Measurements from ENCODE around the gene RBM22. TPM values are rescaled to one million over a fixed set of nuclear protein-coding genes. Genes with fewer than 3 reads are reported as not detected.

The RBM22 gene
- total RNA-seq, 1 experiment from 2014 or later: 53.4 TPM

- Mint-ChIP-seq H3K27me3 (ENCODE audit: unreplicated experiment) (peaks cover 43% of the 10 kb centered on the region), H3K9me3 (ENCODE audit: low read depth, unreplicated experiment) (no peaks in the 10 kb centered on the region), H3K4me3 (ENCODE audit: low read depth, unreplicated experiment) (no peak overlapping the region), H3K36me3 (ENCODE audit: insufficient read depth, unreplicated experiment) (peaks cover 4% of the 10 kb centered on the region), H3K4me1 (ENCODE audit: low read depth, unreplicated experiment) (no peaks in the 10 kb centered on the region), H3K27ac (ENCODE audit: unreplicated experiment) (no peak overlapping the region)
- CTCF ChIA-PET: no interaction called here
- TF ChIP-seq CTCF (IDR thresholded peaks at IDR 0.05; ENCODE audit: unreplicated experiment): no peak
- intact Hi-C loops (cut with micrococcal nuclease; ENCODE audit: unreplicated experiment): no loop called here
- no TSS peak for BruUV-seq (replicated peaks)
- DNase-seq: no peak
Measured at GRCh38 chr5:150651382-150651781, 49.5 kb downstream of the RBM22 start.

- BruUV-seq (replicated peaks): no TSS peak
- Mint-ChIP-seq H3K4me1 (ENCODE audit: low read depth, unreplicated experiment) (no peaks in the 10 kb centered on the region), H3K9me3 (ENCODE audit: low read depth, unreplicated experiment) (no peaks in the 10 kb centered on the region), H3K4me3 (ENCODE audit: low read depth, unreplicated experiment) (no peak overlapping the region), H3K36me3 (ENCODE audit: insufficient read depth, unreplicated experiment) (peaks cover 4% of the 10 kb centered on the region), H3K27me3 (ENCODE audit: unreplicated experiment) (peaks cover 43% of the 10 kb centered on the region), H3K27ac (ENCODE audit: unreplicated experiment) (no peak overlapping the region)
- TF ChIP-seq CTCF (IDR thresholded peaks at IDR 0.05; ENCODE audit: unreplicated experiment): no peak
- intact Hi-C loops (cut with micrococcal nuclease; ENCODE audit: unreplicated experiment): no loop called here
- no peak for DNase-seq
- CTCF ChIA-PET: interaction anchor here (1.1 kb wide), 1 partner anchor 10 kb away, joined by 4 read pairs; the partner anchor contains the start of gene SYNPO
Measured at GRCh38 chr5:150650021-150651006, 50.5 kb downstream of the RBM22 start.

GRCh38 chr5:150649108-150650020 is 51.5 kb downstream of the RBM22 start:
- Mint-ChIP-seq H3K9me3 (ENCODE audit: low read depth, unreplicated experiment) (no peaks in the 10 kb centered on the region), H3K36me3 (ENCODE audit: insufficient read depth, unreplicated experiment) (peaks cover 4% of the 10 kb centered on the region), H3K27me3 (ENCODE audit: unreplicated experiment) (peaks cover 43% of the 10 kb centered on the region), H3K4me1 (ENCODE audit: low read depth, unreplicated experiment) (no peaks in the 10 kb centered on the region), H3K27ac (ENCODE audit: unreplicated experiment) (no peak overlapping the region), H3K4me3 (ENCODE audit: low read depth, unreplicated experiment) (no peak overlapping the region)
- no peak for DNase-seq
- CTCF ChIA-PET: interaction anchor here (1.1 kb wide), 1 partner anchor 9 kb away, joined by 4 read pairs; the partner anchor contains the start of gene SYNPO
- intact Hi-C loops (cut with micrococcal nuclease; ENCODE audit: unreplicated experiment): no loop called here
- TF ChIP-seq CTCF (IDR thresholded peaks at IDR 0.05; ENCODE audit: unreplicated experiment): no peak
- no TSS peak for BruUV-seq (replicated peaks)

- H3K4me1 Mint-ChIP-seq (ENCODE audit: low read depth, unreplicated experiment): no peaks in the 10 kb centered on the region
- H3K27ac Mint-ChIP-seq (ENCODE audit: unreplicated experiment): no peak overlapping the region
- TF ChIP-seq CTCF (IDR thresholded peaks at IDR 0.05; ENCODE audit: unreplicated experiment): no peak
- DNase-seq: no peak
- no peaks in the 10 kb centered on the region for H3K9me3 Mint-ChIP-seq (ENCODE audit: low read depth, unreplicated experiment)
- no TSS peak for BruUV-seq (replicated peaks)
- peaks cover 43% of the 10 kb centered on the region for H3K27me3 Mint-ChIP-seq (ENCODE audit: unreplicated experiment)
- intact Hi-C loops (cut with micrococcal nuclease; ENCODE audit: unreplicated experiment): no loop called here
- peaks cover 4% of the 10 kb centered on the region for H3K36me3 Mint-ChIP-seq (ENCODE audit: insufficient read depth, unreplicated experiment)
- CTCF ChIA-PET: no interaction called here
- H3K4me3 Mint-ChIP-seq (ENCODE audit: low read depth, unreplicated experiment): no peak overlapping the region
Measured at GRCh38 chr5:150648294-150649107, 52.4 kb downstream of the RBM22 start.

All from Calu3 (cell line).